K562 (cell line): ENCODE data around the gene RGS3. TPM values are rescaled to one million over a fixed set of nuclear protein-coding genes. Genes with fewer than 3 reads are reported as not detected.

ENCODE experiments used
- ATAC-seq: fragments of 200-7000 bp; cut with Tn5 transposase; 3 replicates; pipeline ENCODE4 v1.9.1; 2020; ENCODE audit warnings: moderate library complexity
- BruUV-seq: library from RNA; stranded (reverse); fragments of 400-500 nt; replicated peaks from 2 replicates; lab custom pipeline; 2021; lab: Mats Ljungman, UMichigan
- CTCF ChIA-PET: fragments of 300-600 bp; formaldehyde crosslinking; extraction: SDS; loops from one replicate; lab custom pipeline; 2021; ENCODE audit warnings: low intra/inter-chr PET ratio; lab: Yijun Ruan, JAX
- POLR2A ChIA-PET: fragments of 300-600, 350-650 bp; sonication (Branson Sonifier 250); formaldehyde crosslinking; extraction: SDS; loops from one replicate; lab custom pipeline; 2021; ENCODE audit warnings: antibody characterized with exemption, inconsistent platforms; lab: Yijun Ruan, JAX
- DNase-seq, 4 experiments: peaks; one replicate each; pipeline versions ENCODE4 v3.0.0 to v3.0.0-alpha.2; 2011 to 2018; ENCODE audit warnings: low spot score in 3 of 4, mixed read lengths in 3 of 4; ENCODE audit errors: extremely low read depth in 1 of 4
- FAIRE-seq: peaks from 2 replicates; lab custom pipeline; 2011; peaks lifted over from hg19 to GRCh38; lab: Jason Lieb, UNC
- H2AFZ ChIP-seq: 2 replicates; pipeline ENCODE4 v1.6.0; 2011; ENCODE audit warnings: low read depth, low read length, control low read depth, inconsistent platforms
- H3K27ac ChIP-seq: fragments of 200-600 bp; 3 replicates; pipeline ENCODE4 v1.8.0; 2011; ENCODE audit warnings: low read depth, mild to moderate bottlenecking, control low read depth, inconsistent platforms, low read length, moderate library complexity, mixed read lengths; ENCODE audit errors: extremely low read depth
- H3K27me3 ChIP-seq, 2 experiments: fragments of 300-600 bp in 1 of 2; 2 replicates in 1 of 2; 3 replicates in 1 of 2; pipeline versions ENCODE4 v1.6.0 to v1.8.0; 2011; ENCODE audit warnings: inconsistent platforms in 2 of 2, low read length in 2 of 2, mild to moderate bottlenecking in 1 of 2, mixed read lengths in 1 of 2, moderate library complexity in 1 of 2; ENCODE audit not compliant: control insufficient read depth in 2 of 2, insufficient read depth in 2 of 2
- H3K36me3 ChIP-seq: fragments of 300-600 bp; 3 replicates; pipeline ENCODE4 v1.8.0; 2011; ENCODE audit warnings: mild to moderate bottlenecking, low read length, inconsistent platforms; ENCODE audit not compliant: control insufficient read depth, insufficient read depth
- H3K4me1 ChIP-seq, 2 experiments: fragments of 200-600 bp in 1 of 2; replicated peaks in 1 of 2; 2 replicates in 1 of 2; 3 replicates in 1 of 2; pipeline versions ENCODE4 v1.5.1 to v1.8.0; 2011; ENCODE audit warnings: inconsistent platforms in 2 of 2, low read length in 2 of 2, mild to moderate bottlenecking in 1 of 2, mixed read lengths in 1 of 2, moderate library complexity in 1 of 2; ENCODE audit not compliant: control insufficient read depth in 2 of 2, insufficient read depth in 2 of 2
- H3K4me2 ChIP-seq: 2 replicates; pipeline ENCODE4 v1.6.1; 2011; ENCODE audit warnings: low read length, control low read depth, inconsistent platforms, mixed read lengths; ENCODE audit not compliant: insufficient read depth
- H3K4me3 ChIP-seq: fragments of 200-600 bp; sonication (generic), shearing (Covaris generic); 2 replicates; pipeline ENCODE4 v1.5.1; 2016; ENCODE audit warnings: control low read depth, inconsistent platforms
- H3K79me2 ChIP-seq: fragments of 200-600 bp; 3 replicates; pipeline ENCODE4 v1.8.0; 2011; ENCODE audit warnings: low read length, inconsistent platforms; ENCODE audit not compliant: control insufficient read depth, insufficient read depth
- H3K9ac ChIP-seq, 2 experiments: 2 replicates each; pipeline versions ENCODE4 v1.6.0 to v1.6.1; 2011; ENCODE audit warnings: low read depth in 2 of 2, low read length in 2 of 2, control low read depth in 1 of 2, inconsistent platforms in 1 of 2, mild to moderate bottlenecking in 1 of 2, mixed read lengths in 1 of 2; ENCODE audit not compliant: insufficient read depth in 1 of 2
- H3K9me1 ChIP-seq: one replicate; pipeline ENCODE4 v1.6.0; 2011; ENCODE audit warnings: inconsistent platforms, mild to moderate bottlenecking, low read length, moderate library complexity; ENCODE audit not compliant: control insufficient read depth, insufficient read depth
- H3K9me3 ChIP-seq: replicated peaks from 2 replicates; pipeline ENCODE4 v1.5.1; 2011; ENCODE audit warnings: low read depth, low read length, inconsistent platforms; ENCODE audit not compliant: control insufficient read depth, insufficient read depth
- H4K20me1 ChIP-seq: replicated peaks from 2 replicates; pipeline ENCODE4 v1.6.1; 2011; ENCODE audit warnings: low read length, inconsistent platforms, mixed read lengths; ENCODE audit not compliant: control insufficient read depth, insufficient read depth
- BRF2 ChIP-seq: IDR thresholded peaks from 3 replicates; pipeline ENCODE4 v1.6.1; 2011; ENCODE audit warnings: borderline replicate concordance, mild to moderate bottlenecking; ENCODE audit not compliant: insufficient read length, insufficient read depth
- CBX3 ChIP-seq, 2 experiments: IDR thresholded peaks; 1 replicate in 1 of 2; 2 replicates in 1 of 2; pipeline ENCODE4 v1.6.1; 2012; ENCODE audit warnings: inconsistent platforms in 2 of 2, low read length in 2 of 2, borderline replicate concordance in 1 of 2, control low read depth in 1 of 2
- DNMT1 ChIP-seq: fragments of 450-650 bp; IDR thresholded peaks from 2 replicates; pipeline ENCODE4 v1.6.1; 2016; ENCODE audit warnings: antibody characterized with exemption, mild to moderate bottlenecking
- HIVEP1 ChIP-seq: fragments of 250-450 bp; sonication (Bioruptor Pico); IDR thresholded peaks from 2 replicates; pipeline ENCODE4 v1.4.0; 2020; ENCODE audit warnings: mild to moderate bottlenecking
- KDM1A ChIP-seq, 2 experiments: fragments of 450-650 bp; IDR thresholded peaks; 2 replicates each; pipeline ENCODE4 v1.6.1; 2016; ENCODE audit warnings: mild to moderate bottlenecking in 2 of 2
- KLF6 ChIP-seq: fragments of 250-450 bp; sonication (Bioruptor Pico); IDR thresholded peaks from 2 replicates; pipeline ENCODE4 v1.4.0; 2020; ENCODE audit warnings: mild to moderate bottlenecking, moderate library complexity, borderline replicate concordance
- ZNF121 ChIP-seq: sonication (generic); formaldehyde crosslinking; conservative IDR thresholded peaks from 2 replicates; pipeline ENCODE4 v1.8.0; 2022; ENCODE audit warnings: missing genetic modification reagents
- ZNF507 ChIP-seq: conservative IDR thresholded peaks from 2 replicates; pipeline ENCODE4 v1.6.1; 2017; ENCODE audit warnings: missing genetic modification characterization, missing compliant biosample characterization
- ZNF561 ChIP-seq: fragments of 450-650 bp; formaldehyde crosslinking; conservative IDR thresholded peaks from 2 replicates; pipeline ENCODE4 v1.4.0; 2020; ENCODE audit warnings: mild to moderate bottlenecking, moderate library complexity
- WGBS: fragments of 100-300 bp; shearing (Covaris generic); methylation state at CpG from one replicate; pipeline ENCODE4 v1.1.6; 2016; ENCODE audit warnings: low coverage, mixed read lengths; ENCODE audit not compliant: insufficient coverage; ENCODE audit errors: missing lambda C conversion rate; 5-methylcytosine and 5-hydroxymethylcytosine counted together
- in situ Hi-C: fragments of 300-500 bp; cut with MboI; formaldehyde crosslinking; loops from 4 replicates; pipeline ENCODE4 v1.15.0; 2018; ENCODE audit warnings: inconsistent platforms, mixed read lengths
- intact Hi-C: fragments of 100-400 bp; cut with micrococcal nuclease; formaldehyde crosslinking; loops from 2 replicates; pipeline ENCODE4 v1.14.2; 2022
- polyA plus RNA-seq, 8 experiments: library from polyadenylated mRNA; depleted of rRNA in 4 of 8; stranded (reverse) in 5 of 8; unstranded in 3 of 8; fragments of >200 nt; fragmentation: Nextera tagmentation in 2 of 8; fragmentation: Illumina TruSeq in 1 of 8; extraction: Ambion mirVana in 2 of 8; extraction: Trizol in 1 of 8; gene quantifications; 2 replicates each; pipeline versions ENCODE4 v1.2.1 to v1.2.3, GENCODE V29; 2011 to 2014; ENCODE audit warnings: inconsistent platforms in 1 of 8, missing spikeins in 1 of 8
- total RNA-seq, 7 experiments: library from RNA; depleted of rRNA in 6 of 7; stranded (reverse); fragments of >200 nt in 6 of 7; fragmentation: Illumina TruSeq in 2 of 7; extraction: Trizol in 2 of 7; gene quantifications; 2 replicates each; pipeline versions ENCODE4 v1.2.1 to v1.2.3, GENCODE V29; 2011 to 2021; ENCODE audit warnings: low replicate concordance in 1 of 7

RGS3 gene
- total and polyA plus RNA-seq, 9 of the 15 experiments (the other 6 are each of a cell fraction or from before 2014, with no cell fraction given), result 0.08 to 2.9 (median 0.95) TPM

GRCh38 chr9:113475992-113476391 lies 12.5 kb downstream of the RGS3 start:
- ChIA-PET POLR2A (no interaction called here), CTCF (no interaction called here)
- FAIRE-seq (no peak), ATAC-seq (no peak), DNase-seq (no peak)
- no peak overlapping the region for H3K27ac ChIP-seq
- H3K9me3 ChIP-seq, result no peaks in the 10 kb centered on the region
- H3K79me2 ChIP-seq, result no peaks in the 10 kb centered on the region
- H3K4me1 ChIP-seq, result no peaks in the 10 kb centered on the region
- H3K36me3 ChIP-seq, result no peaks in the 10 kb centered on the region
- no peak overlapping the region for H3K4me3 ChIP-seq
- H3K9me1 ChIP-seq, result no peaks in the 10 kb centered on the region
- BruUV-seq, result no TSS peak
- H2AFZ ChIP-seq, result no peak overlapping the region
- WGBS, result 6% methylated on average over 4 of the region's 4 CpGs
- no peak overlapping the region for H3K4me2 ChIP-seq
- intact Hi-C loops (no loop called here), in situ Hi-C loops (no loop called here)
- H3K27me3 ChIP-seq, result peaks cover 36 to 58% of the 10 kb centered on the region in 2 experiments
- TF ChIP-seq ZNF561 (CRISPR knock-in tag) (no peak), DNMT1 (no peak), ZNF507 (no peak), HIVEP1 (CRISPR knock-in tag) (no peak), CBX3 (IDR thresholded peaks at IDR 0.05; ENCODE audit: borderline replicate concordance in 1 of 2, low read length in 2 of 2) (no peak), ZNF121 (no peak), KDM1A (IDR thresholded peaks at IDR 0.05) (no peak), KLF6 (CRISPR knock-in tag) (no peak)
- no peak overlapping the region for H3K9ac ChIP-seq
- no peaks in the 10 kb centered on the region for H4K20me1 ChIP-seq

- no peak overlapping the region for H3K4me2 ChIP-seq
- peaks cover 36 to 62% of the 10 kb centered on the region in 2 experiments for H3K27me3 ChIP-seq
- intact Hi-C loops (no loop called here), in situ Hi-C loops (no loop called here)
- no peak for TF ChIP-seq BRF2
- DNase-seq (no peak), ATAC-seq (no peak), FAIRE-seq (no peak)
- no peak overlapping the region for H2AFZ ChIP-seq
- WGBS, result 6% methylated on average over 4 of the region's 4 CpGs
- no peaks in the 10 kb centered on the region for H3K36me3 ChIP-seq
- no peak overlapping the region for H3K9ac ChIP-seq
- H3K4me1 ChIP-seq, result no peaks in the 10 kb centered on the region
- ChIA-PET CTCF (no interaction called here), POLR2A (no interaction called here)
- H3K4me3 ChIP-seq, result no peak overlapping the region
- no TSS peak for BruUV-seq
- H3K27ac ChIP-seq, result no peak overlapping the region
- no peaks in the 10 kb centered on the region for H4K20me1 ChIP-seq
- no peaks in the 10 kb centered on the region for H3K9me1 ChIP-seq
- H3K9me3 ChIP-seq, result no peaks in the 10 kb centered on the region
- no peaks in the 10 kb centered on the region for H3K79me2 ChIP-seq
These were observed 13.0 kb downstream of the RGS3 start for GRCh38 chr9:113476511-113476916.
